ENCODE measurements around the gene MATK.
"Not testable (repeated sequence)": the region's sequence is repeated elsewhere in the genome, so short reads cannot be mapped to it uniquely, and the experiment has no call there.

MATK gene

GRCh38 chr19:3770136-3770999 lies 15.8 kb downstream of the MATK start:
- DNase-seq (ENCODE audit: low spot score), result no peak

GRCh38 chr19:3769494-3769893 lies 16.7 kb downstream of the MATK start:
- no peak for DNase-seq (ENCODE audit: low spot score)

- no peak for DNase-seq (ENCODE audit: low spot score)
Observed at GRCh38 chr19:3768748-3769099, 17.5 kb downstream of the MATK start.

- no peak for DNase-seq (ENCODE audit: low spot score)
Observed at GRCh38 chr19:3768015-3768747, 18.0 kb downstream of the MATK start.

- no peak for DNase-seq (ENCODE audit: low spot score)
Observed at GRCh38 chr19:3767050-3767449, 19.1 kb downstream of the MATK start.

- DNase-seq (ENCODE audit: low spot score), result no peak
Observed at GRCh38 chr19:3766520-3766919, 19.7 kb downstream of the MATK start.

- not testable (repeated sequence) for DNase-seq (ENCODE audit: low spot score)
Observed at GRCh38 chr19:3765757-3766156, 20.4 kb downstream of the MATK start.

GRCh38 chr19:3765121-3765520 lies 21.1 kb downstream of the MATK start:
- DNase-seq (ENCODE audit: low spot score), result no peak

GRCh38 chr19:3762501-3763459 lies 23.4 kb downstream of the MATK start, which contains the start of gene MRPL54:
Gene MRPL54, plus strand, starts transcription at chr19:3762682. Its CDS starts 19 bp downstream, at chr19:3762701.
- DNase-seq (ENCODE audit: low spot score), result peak; percentile 99

GRCh38 chr19:3762130-3762473 lies 24.1 kb downstream of the MATK start:
- no peak for DNase-seq (ENCODE audit: low spot score)

- DNase-seq (ENCODE audit: low spot score), result peak; percentile 84
Observed at GRCh38 chr19:3761382-3762129, 24.6 kb downstream of the MATK start, which contains the start of gene APBA3. Gene APBA3, minus strand, starts transcription at chr19:3761692. Its CDS starts 1,428 bp downstream, at chr19:3760264.

- DNase-seq (ENCODE audit: low spot score), result no peak
Observed at GRCh38 chr19:3760871-3761361, 25.3 kb downstream of the MATK start.

- no peak for DNase-seq (ENCODE audit: low spot score)
Observed at GRCh38 chr19:3759482-3760254, 26.5 kb downstream of the MATK start.

- DNase-seq (ENCODE audit: low spot score), result not testable (repeated sequence)
Observed at GRCh38 chr19:3758297-3758696, 27.9 kb downstream of the MATK start.

- DNase-seq (ENCODE audit: low spot score), result not testable (repeated sequence)
Observed at GRCh38 chr19:3757705-3758104, 28.5 kb downstream of the MATK start.

- no peak for DNase-seq (ENCODE audit: low spot score)
Observed at GRCh38 chr19:3753631-3754410, 32.4 kb downstream of the MATK start.

GRCh38 chr19:3752492-3752891 lies 33.7 kb downstream of the MATK start:
- DNase-seq (ENCODE audit: low spot score), result no peak

GRCh38 chr19:3751236-3751635 lies 34.9 kb downstream of the MATK start:
- DNase-seq (ENCODE audit: low spot score), result no peak

- DNase-seq (ENCODE audit: low spot score), result no peak
Observed at GRCh38 chr19:3750211-3750610, 36.0 kb downstream of the MATK start.

- DNase-seq (ENCODE audit: low spot score), result no peak
Observed at GRCh38 chr19:3748965-3749364, 37.2 kb downstream of the MATK start.
